Measurements from ENCODE around the gene AHNAK. TPM values are rescaled to one million over a fixed set of nuclear protein-coding genes. Genes with fewer than 3 reads are reported as not detected.

AHNAK gene
- total and polyA plus RNA-seq, 2 of the 8 experiments (the other 6 are each of a cell fraction or from before 2014, with no cell fraction given): 2.0 to 5.8 TPM

DNA sequence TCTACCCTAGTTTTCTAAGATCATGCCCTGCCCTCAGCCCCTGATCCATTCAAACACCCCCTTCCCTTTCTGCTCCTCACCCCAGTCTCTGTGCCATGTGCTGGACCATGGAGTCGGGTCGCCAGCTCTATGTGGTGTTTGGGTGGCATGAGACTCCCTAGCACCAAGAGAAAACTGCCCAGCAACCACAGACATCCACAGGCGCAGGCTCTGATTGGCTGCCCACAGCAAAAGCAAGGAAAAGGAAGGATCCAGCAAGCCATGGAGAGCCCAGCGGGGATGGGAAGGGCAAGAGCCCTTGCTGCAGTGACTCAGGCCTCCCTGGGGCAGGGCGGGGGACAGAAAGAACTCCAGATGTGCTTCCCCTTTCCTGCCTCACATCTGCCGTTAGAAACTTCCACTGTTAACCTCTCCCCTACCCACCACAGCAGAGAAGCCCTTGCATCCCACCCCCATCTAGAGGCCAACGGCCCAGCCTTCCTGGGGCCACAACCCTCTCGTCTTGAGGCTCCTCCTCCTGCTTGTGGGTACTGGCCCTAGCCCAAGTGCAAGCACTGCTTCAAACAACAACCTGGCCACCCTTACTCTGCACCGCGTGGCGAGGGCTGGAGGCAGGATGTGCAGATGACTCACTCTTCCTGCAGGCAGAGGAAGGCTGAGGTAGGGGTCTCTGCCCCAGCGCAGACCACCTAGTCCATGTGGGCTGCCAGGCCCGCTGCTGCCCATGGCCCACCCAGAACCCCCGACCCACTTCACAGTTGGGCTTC, 9.7 kb upstream of the AHNAK start (continued):
- no peak for TF ChIP-seq EGR1 (IDR thresholded peaks at IDR 0.05; ENCODE audit: borderline replicate concordance, low read depth, low read length)
- TF ChIP-seq SRF (IDR thresholded peaks at IDR 0.05; ENCODE audit: low read depth, low read length): no peak
- TF ChIP-seq SAP30 (IDR thresholded peaks at IDR 0.05; ENCODE audit: insufficient read depth, insufficient replicate concordance, low read length): no peak
- peak; percentile 4; the same call in 1 of the 2 replicates for TF ChIP-seq JUND (IDR thresholded peaks at IDR 0.05; ENCODE audit: low read length)
- TF ChIP-seq, protein P1, sequence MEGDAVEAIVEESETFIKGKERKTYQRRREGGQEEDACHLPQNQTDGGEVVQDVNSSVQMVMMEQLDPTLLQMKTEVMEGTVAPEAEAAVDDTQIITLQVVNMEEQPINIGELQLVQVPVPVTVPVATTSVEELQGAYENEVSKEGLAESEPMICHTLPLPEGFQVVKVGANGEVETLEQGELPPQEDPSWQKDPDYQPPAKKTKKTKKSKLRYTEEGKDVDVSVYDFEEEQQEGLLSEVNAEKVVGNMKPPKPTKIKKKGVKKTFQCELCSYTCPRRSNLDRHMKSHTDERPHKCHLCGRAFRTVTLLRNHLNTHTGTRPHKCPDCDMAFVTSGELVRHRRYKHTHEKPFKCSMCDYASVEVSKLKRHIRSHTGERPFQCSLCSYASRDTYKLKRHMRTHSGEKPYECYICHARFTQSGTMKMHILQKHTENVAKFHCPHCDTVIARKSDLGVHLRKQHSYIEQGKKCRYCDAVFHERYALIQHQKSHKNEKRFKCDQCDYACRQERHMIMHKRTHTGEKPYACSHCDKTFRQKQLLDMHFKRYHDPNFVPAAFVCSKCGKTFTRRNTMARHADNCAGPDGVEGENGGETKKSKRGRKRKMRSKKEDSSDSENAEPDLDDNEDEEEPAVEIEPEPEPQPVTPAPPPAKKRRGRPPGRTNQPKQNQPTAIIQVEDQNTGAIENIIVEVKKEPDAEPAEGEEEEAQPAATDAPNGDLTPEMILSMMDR (IDR thresholded peaks at IDR 0.05; ENCODE audit: control extremely low read depth in 1 of 3, insufficient read depth in 1 of 3, low read depth in 1 of 3, low read length in 3 of 3): no peak
- TF ChIP-seq KDM4A (IDR thresholded peaks at IDR 0.05; ENCODE audit: low read depth, low read length, severe bottlenecking): no peak
- TF ChIP-seq, protein P2, sequence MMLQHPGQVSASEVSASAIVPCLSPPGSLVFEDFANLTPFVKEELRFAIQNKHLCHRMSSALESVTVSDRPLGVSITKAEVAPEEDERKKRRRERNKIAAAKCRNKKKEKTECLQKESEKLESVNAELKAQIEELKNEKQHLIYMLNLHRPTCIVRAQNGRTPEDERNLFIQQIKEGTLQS (IDR thresholded peaks at IDR 0.05; ENCODE audit: insufficient read depth, low read depth, low read length): no peak
- TF ChIP-seq HDAC2 (IDR thresholded peaks at IDR 0.05; ENCODE audit: borderline replicate concordance in 1 of 2, low read depth in 2 of 2, low read length in 2 of 2): no peak
- no peak for TF ChIP-seq FOSL1 (IDR thresholded peaks at IDR 0.05; ENCODE audit: insufficient read depth, low read depth, low read length)
- TF ChIP-seq POU5F1 (IDR thresholded peaks at IDR 0.05; ENCODE audit: low read depth, low read length): no peak
- no peak for TF ChIP-seq GTF2F1 (IDR thresholded peaks at IDR 0.05; ENCODE audit: borderline replicate concordance, low read depth, low read length)
- TF ChIP-seq ZNF274 (IDR thresholded peaks at IDR 0.05; ENCODE audit: borderline replicate concordance, extremely low read depth, low read length): no peak
- TF ChIP-seq BCL11A (IDR thresholded peaks at IDR 0.05; ENCODE audit: low read depth in 2 of 2, low read length in 2 of 2): no peak
- TF ChIP-seq NANOG (IDR thresholded peaks at IDR 0.05; ENCODE audit: insufficient read depth, low read depth, low read length, poor library complexity, severe bottlenecking): no peak
- no peak for TF ChIP-seq BRCA1 (IDR thresholded peaks at IDR 0.05; ENCODE audit: low read depth, low read length)
- peak; percentile 67 for TF ChIP-seq ASH2L (IDR thresholded peaks at IDR 0.05; ENCODE audit: low read length)
- TF ChIP-seq GABPA (IDR thresholded peaks at IDR 0.05; ENCODE audit: borderline replicate concordance, insufficient read depth, low read length): no peak
- TF ChIP-seq TAF7 (optimal IDR thresholded peaks at IDR 0.05; ENCODE audit: borderline replicate concordance, low read depth, low read length): no peak
- TF ChIP-seq, protein P3, sequence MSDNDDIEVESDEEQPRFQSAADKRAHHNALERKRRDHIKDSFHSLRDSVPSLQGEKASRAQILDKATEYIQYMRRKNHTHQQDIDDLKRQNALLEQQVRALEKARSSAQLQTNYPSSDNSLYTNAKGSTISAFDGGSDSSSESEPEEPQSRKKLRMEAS (IDR thresholded peaks at IDR 0.05): peak; percentile 86
- no peak for TF ChIP-seq KDM5A (IDR thresholded peaks at IDR 0.05; ENCODE audit: low read length)
